Spleen (tissue), 7 donors: Measurements from ENCODE around the gene SHC3.

Source experiments
- POLR2A ChIP-seq, 3 donors: fragments of 450-650 bp; IDR thresholded peaks; one replicate each; pipeline ENCODE4 v1.5.1; 2017; ENCODE audit warnings: antibody characterized with exemption in 3 of 3, mild to moderate bottlenecking in 1 of 3
- POLR2AphosphoS5 ChIP-seq, 3 donors: sonication (generic); formaldehyde crosslinking; IDR thresholded peaks; one replicate each; pipeline ENCODE4 v1.5.1; 2017; ENCODE audit warnings: antibody characterized with exemption in 3 of 3
- TF ChIP-seq, protein P1 (sequence below), 11 experiments: fragments of 200-600 bp in 7 of 11; fragments of 450-650 bp in 4 of 11; sonication (generic) in 4 of 11; IDR thresholded peaks in 8 of 11; conservative IDR thresholded peaks in 3 of 11; 1 replicate in 7 of 11; 2 replicates in 4 of 11; pipeline versions ENCODE4 v1.4.0 to v1.8.0; 2016 to 2021; ENCODE audit warnings: antibody characterized with exemption in 11 of 11, inconsistent platforms in 4 of 11, mild to moderate bottlenecking in 1 of 11
- donor health status: DM: no; HTN: no; CAD: no; lungs with moderate emphysema.
- donor health status: DM: no; HTN: no; CAD: no.
- donor health status: DM: no; HTN: no; CAD: no.

DNA sequence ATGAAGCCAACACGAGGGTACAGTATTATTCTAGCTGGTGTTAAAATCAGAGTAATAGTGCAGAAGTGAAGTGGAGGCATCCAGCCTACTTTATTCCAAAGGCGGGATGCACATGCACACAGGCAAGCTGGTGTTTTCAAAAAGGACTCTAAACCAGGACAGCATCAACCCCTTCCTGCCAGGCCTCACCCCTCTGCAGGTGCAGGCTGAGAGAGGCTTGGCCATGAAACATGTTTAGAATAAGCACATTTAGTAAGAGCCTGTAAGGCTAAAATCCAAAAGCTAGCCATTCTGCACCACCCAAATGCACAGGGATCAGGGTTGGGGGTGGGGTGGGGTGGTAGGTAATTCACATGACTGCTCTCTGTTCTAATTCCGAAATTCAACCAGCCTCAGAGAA is 71.2 kb downstream of the SHC3 start:
- TF ChIP-seq, protein P1, sequence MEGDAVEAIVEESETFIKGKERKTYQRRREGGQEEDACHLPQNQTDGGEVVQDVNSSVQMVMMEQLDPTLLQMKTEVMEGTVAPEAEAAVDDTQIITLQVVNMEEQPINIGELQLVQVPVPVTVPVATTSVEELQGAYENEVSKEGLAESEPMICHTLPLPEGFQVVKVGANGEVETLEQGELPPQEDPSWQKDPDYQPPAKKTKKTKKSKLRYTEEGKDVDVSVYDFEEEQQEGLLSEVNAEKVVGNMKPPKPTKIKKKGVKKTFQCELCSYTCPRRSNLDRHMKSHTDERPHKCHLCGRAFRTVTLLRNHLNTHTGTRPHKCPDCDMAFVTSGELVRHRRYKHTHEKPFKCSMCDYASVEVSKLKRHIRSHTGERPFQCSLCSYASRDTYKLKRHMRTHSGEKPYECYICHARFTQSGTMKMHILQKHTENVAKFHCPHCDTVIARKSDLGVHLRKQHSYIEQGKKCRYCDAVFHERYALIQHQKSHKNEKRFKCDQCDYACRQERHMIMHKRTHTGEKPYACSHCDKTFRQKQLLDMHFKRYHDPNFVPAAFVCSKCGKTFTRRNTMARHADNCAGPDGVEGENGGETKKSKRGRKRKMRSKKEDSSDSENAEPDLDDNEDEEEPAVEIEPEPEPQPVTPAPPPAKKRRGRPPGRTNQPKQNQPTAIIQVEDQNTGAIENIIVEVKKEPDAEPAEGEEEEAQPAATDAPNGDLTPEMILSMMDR (IDR thresholded peaks at IDR 0.05 in 8 of 11, conservative IDR thresholded peaks at IDR 0.05 in 3 of 11): no peak
- TF ChIP-seq POLR2A (IDR thresholded peaks at IDR 0.05): no peak
- TF ChIP-seq POLR2AphosphoS5 (IDR thresholded peaks at IDR 0.05): no peak
